PC-3 (cell line): ENCODE results near the gene ZNF101.

Experiments used
- CTCF ChIP-seq: fragments of 300-600 bp; sonication (generic); conservative IDR thresholded peaks from 2 replicates; pipeline ENCODE4 v1.5.1; 2017; ENCODE audit warnings: antibody characterized with exemption, low read depth, mild to moderate bottlenecking, low read length
- EZH2 ChIP-seq: fragments of 300-600 bp; sonication (generic); IDR thresholded peaks from one replicate; pipeline ENCODE4 v1.6.1; 2017; ENCODE audit warnings: antibody characterized with exemption, mild to moderate bottlenecking, low read length; ENCODE audit not compliant: unreplicated experiment
- EZH2phosphoT487 ChIP-seq: fragments of 300-600 bp; sonication (generic); IDR thresholded peaks from 2 replicates; pipeline ENCODE4 v1.6.1; 2018; ENCODE audit warnings: mild to moderate bottlenecking, antibody characterized with exemption, low read length, borderline replicate concordance

DNA sequence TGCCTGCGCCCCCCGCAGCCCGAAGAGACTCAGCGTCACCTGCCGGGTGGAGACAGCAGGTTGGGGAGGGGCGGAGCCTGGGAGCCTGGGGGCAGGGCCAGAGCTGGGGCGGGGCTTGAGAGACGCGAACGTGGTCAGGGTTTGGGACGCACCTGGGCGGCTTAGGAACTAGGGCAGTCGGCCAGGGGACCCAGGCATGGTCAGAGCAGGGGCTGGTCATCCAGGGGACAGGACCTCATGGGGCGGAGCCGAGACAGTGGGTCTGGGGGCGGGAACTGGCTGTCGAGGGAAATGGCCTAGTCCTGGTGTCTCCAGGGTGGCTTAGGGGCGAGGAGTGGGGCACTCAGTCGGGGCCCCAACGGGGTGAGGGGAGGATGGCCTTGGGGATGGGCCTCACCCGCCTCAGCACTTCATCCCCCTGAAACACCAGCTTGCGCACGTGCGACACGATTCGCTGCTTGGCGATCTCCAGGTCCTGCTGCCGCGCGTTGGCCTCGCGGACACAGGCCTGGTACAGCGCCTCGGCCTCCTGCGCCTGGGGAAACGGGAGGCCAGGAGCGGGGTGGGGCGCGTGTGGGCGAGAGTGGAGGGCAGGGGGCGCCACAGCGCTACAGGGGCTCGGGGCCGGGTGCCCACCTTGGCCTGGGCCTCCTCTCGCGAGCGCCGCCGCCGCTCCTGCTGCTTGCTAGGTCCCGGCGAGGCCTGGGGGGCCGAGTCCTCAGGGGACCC lies 31.0 kb upstream of the ZNF101 start:
- TF ChIP-seq CTCF = no peak
- no peak for TF ChIP-seq EZH2
- TF ChIP-seq EZH2phosphoT487 = no peak
